T-helper 1 cell (primary cell): Measurements from ENCODE around the gene FAHD2A.
"Not testable (repeated sequence)": the region's sequence is repeated elsewhere in the genome, so short reads cannot be mapped to it uniquely, and the experiment has no call there.

ENCODE experiments used
- DNase-seq, 5 donors: peaks; one replicate each; pipeline ENCODE4 v3.0.0-alpha.2; 2012 to 2020

The FAHD2A gene

DNA sequence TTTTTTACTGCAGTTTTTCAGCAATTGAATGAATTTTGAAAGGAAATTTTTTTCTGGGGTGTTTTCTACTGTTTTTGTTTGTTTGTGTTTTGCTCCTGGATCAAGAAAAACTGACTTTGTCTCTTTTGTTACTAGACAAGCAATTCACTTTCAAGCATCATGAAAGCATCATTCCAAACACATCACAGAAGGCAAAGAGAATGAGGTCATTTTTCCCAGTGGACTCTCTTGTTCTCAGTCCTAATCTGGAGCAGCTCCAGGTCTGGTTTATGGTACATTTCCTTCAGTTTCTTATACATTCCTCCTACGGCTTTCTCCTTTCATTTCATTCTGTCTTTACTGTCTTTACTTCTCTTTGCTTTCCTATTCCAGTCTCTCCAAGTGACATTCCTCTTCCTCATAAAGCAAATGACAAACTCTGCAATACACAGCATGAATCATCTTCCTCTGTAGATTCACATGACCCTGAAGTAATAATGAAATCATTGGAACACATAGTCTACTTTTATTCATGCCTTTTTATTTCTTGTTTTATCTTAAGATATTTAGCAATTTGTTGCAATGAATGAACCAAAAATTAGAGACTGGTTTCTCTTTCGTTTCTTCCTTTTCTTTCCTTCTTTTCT lies 40.1 kb downstream of the FAHD2A start:
- DNase-seq, result not testable (repeated sequence)

DNA sequence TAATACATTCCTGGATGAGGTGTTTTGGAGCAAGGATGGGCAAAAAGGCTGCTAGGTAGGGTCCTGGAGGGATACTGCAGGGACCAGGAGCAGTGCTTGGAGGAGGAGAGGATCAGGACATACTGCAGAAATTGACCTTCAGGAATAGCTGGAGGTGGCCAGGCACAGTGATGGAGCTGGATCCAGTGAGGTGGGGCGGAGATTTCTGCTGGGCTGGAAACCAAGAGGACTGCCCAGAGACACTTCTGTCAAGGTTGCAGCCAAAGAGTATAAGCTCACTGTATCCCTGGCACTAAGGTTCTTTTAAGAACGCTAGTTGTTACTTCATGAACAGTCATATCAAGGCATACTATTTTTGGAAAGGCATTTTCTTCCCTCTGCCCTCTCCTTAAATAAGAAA lies 42.8 kb downstream of the FAHD2A start:
- DNase-seq, result not testable (repeated sequence)

- DNase-seq, result not testable (repeated sequence)
Measured at GRCh38 chr2:95463292-95463691, 60.8 kb downstream of the FAHD2A start.
